GM12878 (cell line): ENCODE data around the gene NRSN2. TPM values are rescaled to one million over a fixed set of nuclear protein-coding genes. Genes with fewer than 3 reads are reported as not detected.

Experiments
- CHD4 ChIP-seq: fragments of 200-600 bp; sonication (generic); IDR thresholded peaks from 2 replicates; pipeline ENCODE4 v1.6.1; 2016; ENCODE audit warnings: mild to moderate bottlenecking
- ETV6 ChIP-seq, 2 experiments: fragments of 450-650 bp in 1 of 2; IDR thresholded peaks in 1 of 2; conservative IDR thresholded peaks in 1 of 2; 2 replicates each; pipeline ENCODE4 v1.6.1; 2014; ENCODE audit warnings: antibody characterized with exemption in 1 of 2, borderline replicate concordance in 1 of 2, low read depth in 1 of 2, mild to moderate bottlenecking in 1 of 2, moderate library complexity in 1 of 2
- EZH2 ChIP-seq: IDR thresholded peaks from 2 replicates; pipeline ENCODE4 v1.6.1; 2012; ENCODE audit warnings: low read depth, mild to moderate bottlenecking, control low read depth, inconsistent platforms, low read length, borderline replicate concordance; ENCODE audit not compliant: control insufficient read depth
- HDAC6 ChIP-seq: fragments of 200-600 bp; sonication (generic); IDR thresholded peaks from one replicate; pipeline ENCODE4 v1.8.0; 2017; ENCODE audit warnings: antibody characterized with exemption; ENCODE audit not compliant: unreplicated experiment
- KLF5 ChIP-seq: fragments of 450-650 bp; IDR thresholded peaks from 2 replicates; pipeline ENCODE4 v1.6.1; 2014; ENCODE audit warnings: mild to moderate bottlenecking; ENCODE audit not compliant: partially characterized antibody
- MYC ChIP-seq: IDR thresholded peaks from 2 replicates; pipeline ENCODE4 v1.6.1; 2011; ENCODE audit warnings: mild to moderate bottlenecking, low read length, moderate library complexity, inconsistent platforms; ENCODE audit not compliant: insufficient read depth, insufficient replicate concordance, insufficient read length, severe bottlenecking
- NR2C1 ChIP-seq: fragments of 450-650 bp; IDR thresholded peaks from 2 replicates; pipeline ENCODE4 v1.6.1; 2017; ENCODE audit warnings: antibody characterized with exemption, mild to moderate bottlenecking, moderate library complexity
- PRDM15 ChIP-seq: fragments of 450-650 bp; formaldehyde crosslinking; IDR thresholded peaks from 2 replicates; pipeline ENCODE4 v1.4.0; 2020; ENCODE audit warnings: mild to moderate bottlenecking, moderate library complexity
- RUNX3 ChIP-seq: IDR thresholded peaks from 2 replicates; pipeline ENCODE4 v1.6.1; 2012; ENCODE audit warnings: low read length, inconsistent platforms
- ZBED1 ChIP-seq: IDR thresholded peaks from 2 replicates; pipeline ENCODE4 v1.6.1; 2016; ENCODE audit warnings: borderline replicate concordance
- polyA plus RNA-seq, 11 experiments: library from polyadenylated mRNA; depleted of rRNA in 4 of 11; unstranded in 6 of 11; stranded (reverse) in 5 of 11; fragments of >200 nt; fragmentation: Nextera tagmentation in 4 of 11; fragmentation: Illumina TruSeq in 1 of 11; extraction: Ambion mirVana in 4 of 11; extraction: Trizol in 1 of 11; gene quantifications; 1 replicate in 1 of 11; 2 replicates in 10 of 11; pipeline versions ENCODE4 v1.2.1 to v1.2.3, GENCODE V29; 2011 to 2016; ENCODE audit warnings: inconsistent platforms in 2 of 11, missing spikeins in 2 of 11, low read depth in 1 of 11
- total RNA-seq, 4 experiments: library from RNA; depleted of rRNA in 3 of 4; stranded (reverse); fragments of >200 nt in 3 of 4; fragmentation: Illumina TruSeq in 1 of 4; extraction: Trizol in 1 of 4; gene quantifications; 2 replicates each; pipeline versions ENCODE4 v1.2.1 to v1.2.3, GENCODE V29; 2013 to 2021
- TF ChIP-seq, protein P1 (sequence below): IDR thresholded peaks from 2 replicates; pipeline ENCODE4 v1.6.1; 2012; ENCODE audit warnings: low read depth, low read length, improper control_type of control experiment
- TF ChIP-seq, protein P2 (sequence below): fragments of 450-650 bp; IDR thresholded peaks from 2 replicates; pipeline ENCODE4 v1.6.1; 2017; ENCODE audit warnings: antibody characterized with exemption, mild to moderate bottlenecking, moderate library complexity
- TF ChIP-seq, protein P3 (sequence below): fragments of 450-650 bp; IDR thresholded peaks from 2 replicates; pipeline ENCODE4 v1.6.1; 2016; ENCODE audit warnings: mild to moderate bottlenecking
- TF ChIP-seq, protein P4 (sequence below): fragments of 450-650 bp; IDR thresholded peaks from 2 replicates; pipeline ENCODE4 v1.6.1; 2018; ENCODE audit warnings: mild to moderate bottlenecking, low read depth, moderate library complexity; ENCODE audit not compliant: partially characterized antibody

Gene NRSN2
- total and polyA plus RNA-seq, 10 of the 15 experiments (the other 5 are each of a cell fraction or from before 2014, with no cell fraction given), result 6.2 to 32.4 (median 13.0) TPM

GRCh38 chr20:380763-381580 lies 34.1 kb downstream of the NRSN2 start (continued):
- TF ChIP-seq PRDM15 (CRISPR knock-in tag), result no peak
- no peak for TF ChIP-seq ETV6 (conservative IDR thresholded peaks at IDR 0.05 in 1 of 2, IDR thresholded peaks at IDR 0.05 in 1 of 2; ENCODE audit: borderline replicate concordance in 1 of 2, low read depth in 1 of 2)
- TF ChIP-seq NR2C1, result peak; percentile 72
- TF ChIP-seq RUNX3, result no peak
- no peak for TF ChIP-seq EZH2
- no peak for TF ChIP-seq ZBED1
- no peak for TF ChIP-seq HDAC6
- TF ChIP-seq, protein P1, sequence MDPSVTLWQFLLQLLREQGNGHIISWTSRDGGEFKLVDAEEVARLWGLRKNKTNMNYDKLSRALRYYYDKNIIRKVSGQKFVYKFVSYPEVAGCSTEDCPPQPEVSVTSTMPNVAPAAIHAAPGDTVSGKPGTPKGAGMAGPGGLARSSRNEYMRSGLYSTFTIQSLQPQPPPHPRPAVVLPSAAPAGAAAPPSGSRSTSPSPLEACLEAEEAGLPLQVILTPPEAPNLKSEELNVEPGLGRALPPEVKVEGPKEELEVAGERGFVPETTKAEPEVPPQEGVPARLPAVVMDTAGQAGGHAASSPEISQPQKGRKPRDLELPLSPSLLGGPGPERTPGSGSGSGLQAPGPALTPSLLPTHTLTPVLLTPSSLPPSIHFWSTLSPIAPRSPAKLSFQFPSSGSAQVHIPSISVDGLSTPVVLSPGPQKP, result 0 out of 2 replicates have a peak, but pooled peaks have one; percentile 27
- TF ChIP-seq, protein P2, sequence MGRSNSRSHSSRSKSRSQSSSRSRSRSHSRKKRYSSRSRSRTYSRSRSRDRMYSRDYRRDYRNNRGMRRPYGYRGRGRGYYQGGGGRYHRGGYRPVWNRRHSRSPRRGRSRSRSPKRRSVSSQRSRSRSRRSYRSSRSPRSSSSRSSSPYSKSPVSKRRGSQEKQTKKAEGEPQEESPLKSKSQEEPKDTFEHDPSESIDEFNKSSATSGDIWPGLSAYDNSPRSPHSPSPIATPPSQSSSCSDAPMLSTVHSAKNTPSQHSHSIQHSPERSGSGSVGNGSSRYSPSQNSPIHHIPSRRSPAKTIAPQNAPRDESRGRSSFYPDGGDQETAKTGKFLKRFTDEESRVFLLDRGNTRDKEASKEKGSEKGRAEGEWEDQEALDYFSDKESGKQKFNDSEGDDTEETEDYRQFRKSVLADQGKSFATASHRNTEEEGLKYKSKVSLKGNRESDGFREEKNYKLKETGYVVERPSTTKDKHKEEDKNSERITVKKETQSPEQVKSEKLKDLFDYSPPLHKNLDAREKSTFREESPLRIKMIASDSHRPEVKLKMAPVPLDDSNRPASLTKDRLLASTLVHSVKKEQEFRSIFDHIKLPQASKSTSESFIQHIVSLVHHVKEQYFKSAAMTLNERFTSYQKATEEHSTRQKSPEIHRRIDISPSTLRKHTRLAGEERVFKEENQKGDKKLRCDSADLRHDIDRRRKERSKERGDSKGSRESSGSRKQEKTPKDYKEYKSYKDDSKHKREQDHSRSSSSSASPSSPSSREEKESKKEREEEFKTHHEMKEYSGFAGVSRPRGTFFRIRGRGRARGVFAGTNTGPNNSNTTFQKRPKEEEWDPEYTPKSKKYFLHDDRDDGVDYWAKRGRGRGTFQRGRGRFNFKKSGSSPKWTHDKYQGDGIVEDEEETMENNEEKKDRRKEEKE, result no peak
- TF ChIP-seq, protein P3, sequence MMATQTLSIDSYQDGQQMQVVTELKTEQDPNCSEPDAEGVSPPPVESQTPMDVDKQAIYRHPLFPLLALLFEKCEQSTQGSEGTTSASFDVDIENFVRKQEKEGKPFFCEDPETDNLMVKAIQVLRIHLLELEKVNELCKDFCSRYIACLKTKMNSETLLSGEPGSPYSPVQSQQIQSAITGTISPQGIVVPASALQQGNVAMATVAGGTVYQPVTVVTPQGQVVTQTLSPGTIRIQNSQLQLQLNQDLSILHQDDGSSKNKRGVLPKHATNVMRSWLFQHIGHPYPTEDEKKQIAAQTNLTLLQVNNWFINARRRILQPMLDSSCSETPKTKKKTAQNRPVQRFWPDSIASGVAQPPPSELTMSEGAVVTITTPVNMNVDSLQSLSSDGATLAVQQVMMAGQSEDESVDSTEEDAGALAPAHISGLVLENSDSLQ, result no peak
- TF ChIP-seq, protein P4, sequence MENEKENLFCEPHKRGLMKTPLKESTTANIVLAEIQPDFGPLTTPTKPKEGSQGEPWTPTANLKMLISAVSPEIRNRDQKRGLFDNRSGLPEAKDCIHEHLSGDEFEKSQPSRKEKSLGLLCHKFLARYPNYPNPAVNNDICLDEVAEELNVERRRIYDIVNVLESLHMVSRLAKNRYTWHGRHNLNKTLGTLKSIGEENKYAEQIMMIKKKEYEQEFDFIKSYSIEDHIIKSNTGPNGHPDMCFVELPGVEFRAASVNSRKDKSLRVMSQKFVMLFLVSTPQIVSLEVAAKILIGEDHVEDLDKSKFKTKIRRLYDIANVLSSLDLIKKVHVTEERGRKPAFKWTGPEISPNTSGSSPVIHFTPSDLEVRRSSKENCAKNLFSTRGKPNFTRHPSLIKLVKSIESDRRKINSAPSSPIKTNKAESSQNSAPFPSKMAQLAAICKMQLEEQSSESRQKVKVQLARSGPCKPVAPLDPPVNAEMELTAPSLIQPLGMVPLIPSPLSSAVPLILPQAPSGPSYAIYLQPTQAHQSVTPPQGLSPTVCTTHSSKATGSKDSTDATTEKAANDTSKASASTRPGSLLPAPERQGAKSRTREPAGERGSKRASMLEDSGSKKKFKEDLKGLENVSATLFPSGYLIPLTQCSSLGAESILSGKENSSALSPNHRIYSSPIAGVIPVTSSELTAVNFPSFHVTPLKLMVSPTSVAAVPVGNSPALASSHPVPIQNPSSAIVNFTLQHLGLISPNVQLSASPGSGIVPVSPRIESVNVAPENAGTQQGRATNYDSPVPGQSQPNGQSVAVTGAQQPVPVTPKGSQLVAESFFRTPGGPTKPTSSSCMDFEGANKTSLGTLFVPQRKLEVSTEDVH, result no peak
- TF ChIP-seq CHD4, result no peak
- TF ChIP-seq KLF5, result no peak
- no peak for TF ChIP-seq MYC
